NCI-H2081 treated with DMSO at 0.1 percent for 48 hours (cell line): Measurements from ENCODE around the gene DPYSL4.

Source experiments
- DNase-seq: peaks from one replicate; lab custom pipeline; 2025; lab: John Stamatoyannopoulos, UW

The DPYSL4 gene

GRCh38 chr10:132243141-132243540 lies 56.4 kb downstream of the DPYSL4 start:
- DNase-seq, result no peak

GRCh38 chr10:132243626-132244025 lies 56.9 kb downstream of the DPYSL4 start:
- DNase-seq, result no peak

GRCh38 chr10:132245056-132245455 lies 58.3 kb downstream of the DPYSL4 start:
- DNase-seq, result no peak

GRCh38 chr10:132246296-132246695 lies 59.5 kb downstream of the DPYSL4 start:
- no peak for DNase-seq

- DNase-seq, result no peak
Measured at GRCh38 chr10:132247943-132248342, 61.2 kb downstream of the DPYSL4 start.

GRCh38 chr10:132248455-132249225 lies 61.9 kb downstream of the DPYSL4 start:
- DNase-seq, result no peak

- DNase-seq, result no peak
Measured at GRCh38 chr10:132249226-132249724, 62.5 kb downstream of the DPYSL4 start.

GRCh38 chr10:132249824-132250375 lies 63.2 kb downstream of the DPYSL4 start:
- DNase-seq, result no peak

- DNase-seq, result no peak
Measured at GRCh38 chr10:132250481-132251475, 64.0 kb downstream of the DPYSL4 start.

- DNase-seq, result no peak
Measured at GRCh38 chr10:132251928-132252327, 65.2 kb downstream of the DPYSL4 start.

GRCh38 chr10:132252412-132252811 lies 65.7 kb downstream of the DPYSL4 start:
- DNase-seq, result no peak

GRCh38 chr10:132253092-132253687 lies 66.4 kb downstream of the DPYSL4 start:
- no peak for DNase-seq

GRCh38 chr10:132254841-132255240 lies 68.1 kb downstream of the DPYSL4 start:
- no peak for DNase-seq
